Embryonic facial prominence (tissue), 1 donor: ENCODE results near the gene DDX52.

Source experiments
- DNase-seq: peaks from one replicate; pipeline ENCODE4 v3.0.0-alpha.2; 2016; ENCODE audit errors: extremely low spot score

The DDX52 gene

DNA sequence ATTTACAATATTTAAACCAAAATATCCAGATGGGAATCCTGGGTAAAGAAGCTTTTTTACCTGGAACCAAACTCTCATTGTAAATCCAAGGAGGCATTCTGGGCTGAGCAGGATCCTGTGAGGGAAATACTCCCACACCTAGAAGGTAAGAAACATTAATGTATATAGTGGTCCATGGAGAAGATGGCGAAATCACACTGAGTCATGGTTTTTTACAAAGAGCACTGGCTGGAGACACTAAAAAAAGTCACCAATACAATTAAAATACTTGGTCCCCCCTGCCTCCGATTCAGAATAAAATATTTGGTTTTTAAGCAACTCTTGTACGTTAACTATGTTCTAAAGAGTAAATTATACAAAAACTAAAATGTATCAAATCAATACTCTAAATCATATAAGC lies 67.0 kb downstream of the DDX52 start:
- DNase-seq: no peak

DNA sequence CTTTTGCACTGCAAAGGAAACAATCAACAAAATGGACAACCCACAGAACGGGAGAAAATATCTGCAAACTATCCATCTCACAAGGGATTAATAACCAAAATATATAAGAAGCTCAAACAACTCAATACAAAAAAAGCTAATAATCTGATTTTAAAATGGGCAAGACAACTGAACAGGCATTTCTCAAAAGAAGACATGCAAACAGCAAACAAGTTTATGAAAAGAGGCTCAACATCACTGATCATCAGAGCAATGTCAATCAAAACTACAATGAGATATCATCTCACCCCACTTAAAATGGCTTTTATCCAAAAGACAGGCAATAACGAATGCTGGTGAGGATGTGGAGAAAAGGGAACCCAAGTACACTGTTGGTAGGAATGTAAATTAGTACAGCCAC lies 68.8 kb downstream of the DDX52 start:
- DNase-seq: no peak

DNA sequence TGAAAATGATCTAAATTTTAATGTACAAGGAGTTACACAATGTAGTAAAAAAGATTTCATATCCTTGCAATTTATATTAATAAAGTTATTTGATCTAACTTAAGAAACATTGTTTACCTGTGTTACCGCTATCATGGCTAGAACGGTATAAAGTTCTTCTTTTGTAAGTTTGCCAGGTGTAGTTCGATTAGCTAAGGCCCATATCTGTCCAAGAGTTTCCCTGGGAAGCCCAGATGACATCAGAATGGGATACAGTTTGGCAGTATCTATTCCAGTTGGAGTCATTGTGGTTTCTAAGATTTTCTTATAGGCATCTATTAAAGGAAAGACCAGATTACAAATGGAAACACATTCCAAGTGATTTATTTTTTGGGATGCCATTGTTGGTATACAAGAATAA lies 71.6 kb downstream of the DDX52 start:
- DNase-seq: no peak

DNA sequence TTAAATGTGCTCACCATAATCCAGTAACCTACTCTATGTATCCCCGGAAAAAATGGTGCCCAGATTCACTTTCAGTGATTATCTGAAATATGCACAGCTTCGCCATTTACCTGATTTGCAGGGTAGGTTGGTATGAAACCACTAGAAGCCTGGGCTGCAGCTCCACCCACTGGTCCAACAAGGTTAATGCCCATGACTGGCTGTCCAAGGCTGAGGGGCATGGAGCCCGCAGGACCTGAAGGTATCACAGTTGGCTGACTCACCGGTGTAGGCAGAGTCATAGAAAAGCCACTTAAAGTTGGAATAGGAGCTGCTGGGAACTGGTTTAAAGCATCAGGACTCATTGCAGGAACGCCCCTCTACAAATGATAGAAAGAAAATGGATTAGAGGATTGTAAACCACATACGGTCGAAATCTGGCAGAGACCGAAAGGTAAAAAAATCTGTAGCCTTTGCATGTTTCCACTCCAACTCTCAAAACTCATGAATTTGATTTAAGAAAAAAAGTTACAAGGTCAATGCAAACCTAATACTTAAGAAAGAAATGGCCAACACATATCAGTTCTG lies 72.6 kb downstream of the DDX52 start:
- DNase-seq: no peak

- DNase-seq: no peak
These were observed 74.7 kb downstream of the DDX52 start for GRCh38 chr17:37568350-37569053.

- no peak for DNase-seq
These were observed 75.7 kb downstream of the DDX52 start for GRCh38 chr17:37567538-37567937.

DNA sequence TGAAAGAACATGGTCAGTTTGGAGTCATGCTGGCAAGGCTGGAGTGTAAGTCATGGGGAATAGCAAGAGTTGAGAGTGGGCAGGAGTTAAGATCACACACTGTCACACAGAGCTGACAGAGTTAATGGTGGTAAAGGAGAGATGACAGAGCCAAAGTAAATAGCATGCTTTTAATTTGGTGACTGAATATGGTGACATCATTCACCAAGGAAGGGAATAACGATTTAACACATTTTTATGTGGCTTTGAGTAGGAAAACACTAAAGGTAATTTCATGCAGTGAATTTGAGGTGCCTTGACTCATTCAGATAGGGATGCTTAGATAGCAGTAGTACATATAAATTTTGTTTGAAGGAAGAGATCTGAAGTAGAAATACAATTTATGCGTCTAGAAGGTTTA lies 76.1 kb downstream of the DDX52 start:
- DNase-seq: no peak

DNA sequence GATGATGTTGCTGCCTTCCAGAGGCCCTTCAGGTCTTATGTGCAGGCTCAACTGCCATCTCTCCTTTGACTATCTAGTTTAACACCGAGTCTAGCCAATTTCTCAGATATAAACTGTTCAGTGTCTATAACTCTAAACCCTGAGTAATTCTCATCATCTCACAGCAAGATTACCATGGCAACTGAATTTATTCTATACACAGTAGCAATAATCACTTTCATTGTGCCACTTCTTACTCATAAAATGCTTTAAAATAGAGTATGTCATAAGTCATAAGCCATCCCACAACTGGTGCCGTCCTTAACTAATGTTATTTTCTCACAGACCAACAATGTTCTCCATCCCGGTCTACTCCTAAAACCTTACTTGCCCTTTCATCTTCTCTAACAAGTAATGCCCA lies 79.0 kb downstream of the DDX52 start:
- no peak for DNase-seq

- no peak for DNase-seq
These were observed 81.1 kb downstream of the DDX52 start for GRCh38 chr17:37562016-37562745.
